ENCODE results near the gene NUP93. TPM values are rescaled to one million over a fixed set of nuclear protein-coding genes. Genes with fewer than 3 reads are reported as not detected.
A peak's percentile ranks its signal among the peaks of the same experiment; 100 is the strongest.

NUP93 gene
- total RNA-seq, 1 donor from 2014 or later: 81.7 TPM

GRCh38 chr16:56690420-56691122, 39.4 kb upstream of the NUP93 start:
- Mint-ChIP-seq H3K9me3 (ENCODE audit: unreplicated experiment) (peaks cover 9% of the 10 kb centered on the region), H3K4me3 (ENCODE audit: unreplicated experiment) (no peak overlapping the region), H3K27me3 (ENCODE audit: unreplicated experiment) (no peaks in the 10 kb centered on the region), H3K4me1 (ENCODE audit: unreplicated experiment) (peaks cover 30% of the 10 kb centered on the region), H3K36me3 (ENCODE audit: unreplicated experiment) (peaks cover 8% of the 10 kb centered on the region), H3K27ac (ENCODE audit: unreplicated experiment) (no peak overlapping the region)
- DNase-seq (ENCODE audit: extremely low spot score, unreplicated experiment): no peak
- no peak for TF ChIP-seq CTCF (IDR thresholded peaks at IDR 0.05)

GRCh38 chr16:56691885-56692284, 38.0 kb upstream of the NUP93 start:
- Mint-ChIP-seq H3K36me3 (ENCODE audit: unreplicated experiment) (peaks cover 3% of the 10 kb centered on the region), H3K27ac (ENCODE audit: unreplicated experiment) (peak overlapping the region; percentile 73), H3K4me1 (ENCODE audit: unreplicated experiment) (peaks cover 30% of the 10 kb centered on the region), H3K9me3 (ENCODE audit: unreplicated experiment) (peaks cover 4% of the 10 kb centered on the region), H3K27me3 (ENCODE audit: unreplicated experiment) (no peaks in the 10 kb centered on the region), H3K4me3 (ENCODE audit: unreplicated experiment) (no peak overlapping the region)
- TF ChIP-seq CTCF (IDR thresholded peaks at IDR 0.05): no peak
- DNase-seq (ENCODE audit: extremely low spot score, unreplicated experiment): no peak

GRCh38 chr16:56695246-56695645, 34.7 kb upstream of the NUP93 start:
- no peaks in the 10 kb centered on the region for H3K27me3 Mint-ChIP-seq (ENCODE audit: unreplicated experiment)
- no peaks in the 10 kb centered on the region for H3K36me3 Mint-ChIP-seq (ENCODE audit: unreplicated experiment)
- no peak overlapping the region for H3K4me3 Mint-ChIP-seq (ENCODE audit: unreplicated experiment)
- H3K4me1 Mint-ChIP-seq (ENCODE audit: unreplicated experiment): peaks cover 18% of the 10 kb centered on the region
- no peak overlapping the region for H3K27ac Mint-ChIP-seq (ENCODE audit: unreplicated experiment)
- no peak for TF ChIP-seq CTCF (IDR thresholded peaks at IDR 0.05)
- no peak for DNase-seq (ENCODE audit: extremely low spot score, unreplicated experiment)
- no peaks in the 10 kb centered on the region for H3K9me3 Mint-ChIP-seq (ENCODE audit: unreplicated experiment)

GRCh38 chr16:56697456-56698155, 32.3 kb upstream of the NUP93 start:
- Mint-ChIP-seq H3K4me1 (ENCODE audit: unreplicated experiment) (peaks cover 13% of the 10 kb centered on the region), H3K36me3 (ENCODE audit: unreplicated experiment) (no peaks in the 10 kb centered on the region), H3K9me3 (ENCODE audit: unreplicated experiment) (no peaks in the 10 kb centered on the region), H3K4me3 (ENCODE audit: unreplicated experiment) (no peak overlapping the region), H3K27me3 (ENCODE audit: unreplicated experiment) (no peaks in the 10 kb centered on the region), H3K27ac (ENCODE audit: unreplicated experiment) (no peak overlapping the region)
- no peak for TF ChIP-seq CTCF (IDR thresholded peaks at IDR 0.05)
- no peak for DNase-seq (ENCODE audit: extremely low spot score, unreplicated experiment)

GRCh38 chr16:56700195-56700594, 29.7 kb upstream of the NUP93 start:
- Mint-ChIP-seq H3K4me1 (ENCODE audit: unreplicated experiment) (peaks cover 11% of the 10 kb centered on the region), H3K27me3 (ENCODE audit: unreplicated experiment) (no peaks in the 10 kb centered on the region), H3K36me3 (ENCODE audit: unreplicated experiment) (no peaks in the 10 kb centered on the region), H3K4me3 (ENCODE audit: unreplicated experiment) (no peak overlapping the region), H3K27ac (ENCODE audit: unreplicated experiment) (no peak overlapping the region), H3K9me3 (ENCODE audit: unreplicated experiment) (no peaks in the 10 kb centered on the region)
- no peak for DNase-seq (ENCODE audit: extremely low spot score, unreplicated experiment)
- no peak for TF ChIP-seq CTCF (IDR thresholded peaks at IDR 0.05)
